Measurements from ENCODE around the gene GALNT5.

The GALNT5 gene

DNA sequence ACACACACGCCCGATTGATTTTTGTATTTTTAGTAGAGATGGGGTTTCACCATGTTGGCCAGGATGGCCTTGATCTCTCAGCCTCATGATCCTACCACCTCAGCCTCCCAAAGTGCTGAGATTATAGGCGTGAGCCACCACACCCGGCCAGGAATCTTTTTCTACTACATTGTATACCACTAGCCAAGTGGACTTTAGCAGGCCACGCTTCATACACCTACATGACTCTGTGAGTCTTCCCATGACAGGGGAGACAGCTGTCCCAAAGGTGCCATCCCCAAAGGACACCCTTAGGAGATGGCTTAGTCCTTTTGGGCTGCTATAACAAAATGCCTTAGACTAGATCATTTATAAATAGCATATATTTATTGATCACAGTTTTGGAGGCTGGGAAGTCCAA, 35.3 kb downstream of the GALNT5 start:
- no peak for DNase-seq

DNA sequence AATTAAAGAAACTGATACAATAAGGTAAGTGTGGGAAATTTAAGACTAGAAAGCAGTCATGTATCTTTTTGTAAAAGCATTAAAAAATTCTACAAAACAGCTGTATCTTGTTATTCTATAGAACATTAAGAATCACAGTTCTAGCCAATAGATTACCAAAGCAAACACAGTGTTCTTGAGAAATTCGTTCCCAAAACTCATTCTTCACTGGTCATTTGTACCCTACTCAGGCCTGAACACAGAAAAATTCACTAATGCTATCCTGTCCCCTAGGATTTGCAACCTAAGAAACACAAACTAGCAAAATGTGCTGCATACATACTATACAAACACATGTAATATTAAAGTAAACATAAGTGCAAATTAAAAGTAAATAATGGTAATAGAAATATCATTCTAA, 39.0 kb downstream of the GALNT5 start:
- DNase-seq = no peak

DNA sequence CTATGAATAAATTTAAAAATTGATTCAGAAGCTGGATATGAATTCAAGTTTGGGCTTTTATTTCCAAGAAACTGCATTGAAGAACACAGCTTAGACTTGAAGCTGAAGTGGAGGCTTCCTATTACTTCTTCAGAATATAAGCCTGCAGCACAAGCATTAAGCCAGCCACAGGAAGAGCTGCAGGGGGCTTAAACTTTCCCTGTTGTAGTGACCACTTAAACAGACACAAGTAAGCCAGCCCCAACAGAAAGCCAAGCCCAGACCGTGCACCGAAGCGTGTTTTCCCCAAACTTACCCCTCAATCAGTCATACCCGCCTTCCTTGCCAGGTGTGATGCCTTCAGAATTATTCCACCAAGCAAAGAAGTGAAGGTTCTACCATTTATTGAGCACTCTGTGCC, 39.5 kb downstream of the GALNT5 start:
- no peak for DNase-seq

DNA sequence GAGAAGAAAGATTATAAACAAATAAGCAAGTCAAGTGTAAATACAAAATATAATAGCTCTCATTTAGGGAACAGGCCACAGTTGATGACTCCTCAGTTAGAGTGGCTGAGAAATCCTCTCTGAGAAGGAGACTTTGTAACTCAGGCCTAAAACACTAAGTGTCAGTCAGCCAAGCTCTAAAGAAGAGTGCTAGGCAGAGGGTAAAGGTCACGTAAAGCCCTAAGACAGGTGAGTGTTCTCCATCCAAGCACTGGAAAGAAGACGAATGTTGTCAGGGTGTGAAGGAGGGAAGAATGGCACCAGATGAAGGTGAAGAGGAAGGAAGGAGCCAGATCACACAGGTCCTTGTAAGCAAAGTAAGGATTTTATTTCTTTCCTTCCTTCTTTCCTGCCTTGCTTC, 43.8 kb downstream of the GALNT5 start:
- no peak for DNase-seq

DNA sequence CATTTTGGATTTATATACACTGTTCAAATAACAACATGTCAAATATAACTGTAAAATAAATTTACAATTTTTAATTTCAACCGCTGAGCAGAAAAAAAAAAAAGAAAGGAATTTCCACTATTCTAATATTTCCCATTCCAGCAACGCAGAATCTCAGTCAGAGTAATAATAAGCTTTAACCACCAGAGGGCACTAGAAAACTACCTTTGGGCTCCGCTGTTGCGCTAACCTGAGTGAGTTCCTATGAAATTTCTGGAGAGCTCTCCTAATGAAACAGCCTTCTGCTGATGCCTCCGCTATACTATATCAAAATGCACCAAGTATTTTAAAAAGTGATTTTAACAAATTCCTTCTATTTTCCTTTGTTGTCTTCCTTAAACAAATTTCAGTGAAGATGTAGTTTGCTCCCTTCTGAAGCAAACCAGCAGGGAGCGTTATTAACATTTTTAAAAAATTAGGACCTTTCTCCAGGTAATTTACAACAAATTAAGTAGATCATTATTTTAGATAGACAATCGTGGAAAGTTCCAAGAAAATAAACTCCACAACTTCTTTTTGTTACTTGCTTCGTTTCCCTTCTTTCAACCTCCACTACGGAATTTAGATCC, 45.1 kb downstream of the GALNT5 start:
- DNase-seq = peak; percentile 15

DNA sequence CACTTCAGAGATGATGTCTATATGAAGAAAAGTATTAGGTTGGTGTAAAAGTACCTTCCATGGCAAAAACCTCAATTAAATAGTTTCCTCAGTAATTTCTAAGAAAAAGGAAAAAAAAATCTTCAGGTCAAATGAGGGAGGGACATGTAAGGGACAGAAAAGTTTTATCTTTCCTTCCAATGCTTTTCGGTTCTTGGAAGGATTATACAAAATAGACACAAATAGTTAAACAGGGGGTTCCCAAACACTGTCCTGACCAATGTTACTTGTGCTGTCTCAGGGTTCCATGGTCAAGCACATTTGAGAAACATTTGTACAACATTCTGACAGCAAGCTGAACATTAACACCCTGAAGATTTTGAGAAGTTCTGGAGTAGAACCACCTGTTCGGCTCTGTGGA, 46.1 kb downstream of the GALNT5 start:
- DNase-seq = no peak

DNA sequence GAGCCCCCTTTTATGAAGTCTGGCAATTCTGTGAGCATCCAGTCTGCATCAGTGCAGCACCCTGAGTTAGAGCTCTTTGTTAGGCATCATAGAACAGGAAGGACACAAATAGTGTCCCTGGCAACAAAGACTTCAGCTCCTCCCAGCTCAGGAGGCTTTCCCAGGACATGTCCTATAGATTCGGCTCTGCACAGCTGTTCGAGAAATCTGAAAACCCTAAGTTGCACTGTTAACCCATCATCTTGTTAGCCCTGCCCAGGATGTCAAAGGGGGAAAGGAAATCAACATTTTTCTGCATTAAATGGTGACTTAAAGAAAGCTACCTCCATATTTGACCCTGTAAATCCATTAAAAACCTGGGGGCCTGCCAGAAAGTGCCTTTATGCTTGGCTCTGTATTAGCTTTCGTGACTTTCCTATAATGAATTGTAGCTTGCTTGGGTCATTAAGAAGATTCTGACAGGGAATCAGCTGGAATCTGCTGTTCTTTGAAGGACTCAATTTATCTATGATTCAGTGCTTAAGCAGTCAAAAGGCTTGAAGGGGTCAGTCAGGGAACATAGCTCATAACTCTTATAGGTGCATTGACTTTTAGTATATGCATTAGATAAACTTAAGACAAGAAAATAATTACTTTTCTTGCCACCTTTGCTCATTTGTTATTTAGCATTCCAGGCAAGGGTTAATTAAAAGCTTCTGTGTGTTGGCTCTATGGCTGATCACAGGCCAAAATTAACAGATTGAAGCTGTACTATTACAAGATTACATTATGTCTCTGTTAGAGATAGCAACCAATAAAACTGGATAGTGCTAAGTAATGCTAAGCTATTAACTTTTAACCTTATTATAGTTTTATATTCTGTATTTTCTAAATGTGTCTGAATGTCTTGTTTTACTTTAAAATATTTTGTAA, 47.6 kb downstream of the GALNT5 start:
- peak; percentile 51 for DNase-seq

DNA sequence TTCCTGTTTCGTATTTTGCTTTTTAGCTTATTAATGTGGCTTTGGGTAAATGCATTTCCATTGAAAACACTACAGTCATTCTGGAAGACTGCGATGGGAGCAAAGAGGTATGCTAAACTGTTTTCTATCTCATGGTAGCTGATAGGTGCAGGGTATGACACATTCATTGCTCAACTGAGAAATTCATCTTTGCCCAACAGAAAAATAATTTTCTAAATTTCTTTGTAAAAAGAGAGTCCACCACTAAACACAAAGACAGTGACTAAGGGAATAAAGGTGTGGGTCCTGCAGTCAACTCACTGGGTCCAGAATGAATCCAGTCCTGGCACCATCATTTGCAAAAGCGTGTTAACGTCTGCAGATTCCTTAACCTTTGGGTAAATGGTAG, 48.2 kb downstream of the GALNT5 start:
- no peak for DNase-seq

DNA sequence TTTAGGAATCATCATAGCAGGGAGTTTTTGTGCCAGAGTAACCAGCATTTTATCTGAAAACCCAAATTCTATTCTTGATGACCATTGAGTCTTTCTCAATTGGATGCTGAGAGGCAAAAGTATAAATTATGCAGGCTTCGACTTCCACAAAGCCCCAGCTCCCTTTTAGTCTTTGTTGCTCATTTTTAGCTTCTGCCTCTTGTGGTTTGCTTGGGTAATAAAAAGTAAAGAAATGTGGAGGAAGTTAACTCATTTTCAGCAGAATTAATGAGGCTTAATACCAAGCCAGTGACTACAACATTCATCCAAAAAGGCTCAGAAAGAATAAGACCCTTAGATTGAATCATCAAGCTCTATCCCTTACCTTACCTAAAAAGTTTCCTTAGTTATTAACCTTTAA, 49.5 kb downstream of the GALNT5 start:
- DNase-seq = no peak

DNA sequence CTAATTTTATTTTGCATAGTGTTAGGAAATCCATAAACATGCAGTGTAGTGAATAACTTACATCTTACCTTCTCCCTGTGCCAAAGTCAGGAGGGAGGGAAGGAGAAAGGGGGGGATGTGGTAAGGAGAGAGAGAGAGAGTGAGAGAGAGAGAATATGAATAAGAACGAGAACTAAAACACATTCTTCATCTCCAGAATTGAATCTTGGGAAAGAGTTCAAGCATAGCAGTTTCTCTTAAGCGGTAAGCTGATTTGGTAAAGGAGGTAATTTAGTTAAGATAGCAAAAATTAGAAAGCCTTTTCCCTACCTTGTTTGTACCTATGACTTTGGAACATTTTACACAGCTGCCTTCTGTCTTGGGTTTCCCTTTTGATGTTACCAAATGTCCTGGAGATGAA, 52.4 kb downstream of the GALNT5 start:
- DNase-seq = no peak

DNA sequence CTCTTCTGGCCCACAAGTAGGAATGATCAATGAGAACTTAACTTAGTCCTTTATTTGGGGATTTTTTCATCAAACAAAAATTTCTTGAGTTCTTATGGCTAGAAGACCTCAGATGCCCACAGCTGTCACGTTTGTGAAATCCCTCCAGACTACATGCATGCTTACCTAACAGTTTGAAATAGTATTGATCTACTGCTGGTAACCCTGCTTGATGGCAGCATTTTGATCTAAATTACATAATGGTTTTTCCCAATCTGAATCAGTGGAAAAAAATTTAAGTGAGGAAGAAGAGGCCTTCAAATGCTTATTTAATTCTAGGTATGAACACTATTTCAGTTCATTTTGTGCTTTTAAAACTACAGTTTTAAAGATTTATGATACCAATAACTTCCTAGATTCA, 54.2 kb downstream of the GALNT5 start:
- DNase-seq = no peak

DNA sequence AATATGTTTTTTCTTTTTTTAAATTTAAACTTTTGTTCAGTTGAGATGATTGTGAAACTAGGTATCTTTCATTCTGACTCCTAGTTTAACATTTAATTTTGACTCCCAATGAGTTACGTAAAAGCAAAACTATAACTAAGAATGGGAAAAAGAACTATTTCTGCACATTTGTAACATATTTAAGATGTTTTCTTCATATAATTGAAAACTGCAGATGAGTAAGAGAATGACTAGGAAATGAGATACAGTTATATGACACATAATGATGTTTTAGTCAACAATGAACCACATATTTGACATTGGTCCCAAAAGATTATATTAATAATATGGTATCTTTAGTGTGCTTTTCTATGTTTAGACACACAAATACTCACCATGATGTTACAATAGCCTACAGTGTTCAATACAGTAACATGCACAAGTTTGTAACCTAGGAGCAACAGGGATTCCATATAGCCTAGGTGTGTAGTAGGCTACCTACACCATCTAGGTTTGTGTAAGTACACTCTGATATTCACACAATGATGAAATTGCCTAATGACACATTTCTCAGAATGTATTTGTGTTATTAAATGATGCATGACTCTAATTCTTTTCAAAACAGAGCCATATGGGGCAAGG, 55.5 kb downstream of the GALNT5 start:
- peak; percentile 37 for DNase-seq

DNA sequence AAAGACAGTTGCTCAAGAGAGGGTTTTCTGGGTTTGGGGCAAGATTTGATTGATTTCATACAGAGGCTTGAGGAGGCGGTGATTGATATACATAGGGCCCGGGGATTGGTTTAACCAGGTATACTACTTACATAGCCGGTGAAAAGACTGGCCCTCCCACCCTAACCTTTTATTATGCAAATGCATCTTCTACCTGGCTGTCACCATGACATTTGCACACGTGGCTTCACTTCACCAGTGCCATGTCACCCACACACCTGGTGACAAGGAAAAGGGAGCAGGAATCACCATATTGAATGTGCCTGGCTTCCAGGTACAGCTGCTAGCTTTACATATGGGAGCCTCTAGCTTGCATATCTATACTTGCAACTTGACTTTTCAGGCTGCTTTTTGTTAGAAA, 58.4 kb downstream of the GALNT5 start:
- no peak for DNase-seq

DNA sequence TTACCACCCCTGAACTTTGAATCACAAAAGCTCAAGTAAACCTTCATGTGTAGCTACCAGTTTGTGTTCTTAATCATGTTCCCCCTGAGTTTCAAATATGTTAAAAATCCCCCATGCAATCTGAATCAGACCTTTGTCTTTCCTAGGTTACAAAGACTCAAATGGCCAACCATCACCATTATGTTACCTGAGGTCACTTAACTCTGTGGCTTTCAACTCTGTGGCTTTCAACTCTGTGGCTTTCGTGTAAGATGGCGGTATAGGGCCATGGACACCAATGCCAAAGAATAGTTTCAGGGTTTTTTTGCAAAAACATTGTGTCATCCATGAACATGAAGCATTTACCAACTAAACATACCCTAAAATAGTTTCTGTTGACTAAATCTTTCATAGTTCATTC, 61.4 kb downstream of the GALNT5 start:
- DNase-seq = no peak

DNA sequence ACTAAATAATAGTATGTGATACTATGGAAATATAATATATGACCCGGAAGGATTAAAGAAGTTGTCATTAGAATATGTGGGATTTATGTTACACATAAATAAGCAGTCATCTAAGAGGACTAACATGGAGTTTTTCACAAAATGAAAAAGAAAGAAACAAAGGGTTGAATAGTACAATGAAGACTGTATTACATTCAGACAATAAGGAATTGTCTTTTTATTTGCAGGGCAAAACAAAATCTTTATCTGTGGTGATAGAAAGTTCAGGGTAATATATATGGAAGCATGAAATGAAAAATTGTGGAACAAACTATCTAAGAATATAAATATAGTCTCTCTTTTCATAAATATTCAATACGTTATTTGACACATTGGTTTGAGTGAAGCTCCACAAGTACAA, 62.3 kb downstream of the GALNT5 start:
- no peak for DNase-seq

DNA sequence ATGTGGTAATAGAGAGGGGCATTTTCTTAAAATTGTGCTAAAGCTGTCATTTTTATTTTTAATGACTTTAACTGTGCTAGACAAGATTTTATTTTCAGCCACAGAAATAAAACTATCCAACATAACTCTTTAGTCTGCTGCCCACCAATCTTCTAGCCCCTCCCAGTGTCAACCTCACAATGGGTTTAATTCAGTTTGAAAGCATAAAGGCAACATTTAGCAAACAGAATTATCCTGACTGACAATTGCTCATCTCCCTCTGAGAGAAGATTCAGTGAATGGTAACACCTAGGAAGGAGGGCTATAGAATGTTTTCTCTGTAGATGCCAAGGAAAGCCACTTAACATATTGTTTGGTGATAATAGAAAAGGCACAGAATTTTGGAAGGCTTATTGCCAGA, 62.9 kb downstream of the GALNT5 start:
- DNase-seq = no peak

DNA sequence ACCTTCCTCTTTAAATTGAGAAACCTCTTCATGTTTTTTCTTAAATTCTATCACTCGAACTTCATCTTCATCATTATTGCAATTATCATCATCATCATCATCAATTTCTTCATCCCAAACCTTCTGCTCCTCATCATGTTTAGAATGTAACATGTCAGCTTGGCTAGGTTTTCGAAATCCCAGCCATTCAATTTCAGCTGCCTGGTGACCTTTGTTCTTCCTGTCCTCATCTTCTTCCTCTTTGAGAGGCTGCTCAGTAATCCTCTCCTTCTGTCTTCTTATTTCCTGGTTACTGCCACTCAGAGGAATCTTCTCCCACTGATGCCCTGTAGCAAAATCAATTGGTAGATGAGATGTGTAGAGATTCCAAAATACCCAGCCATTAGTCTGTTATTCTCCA, 64.0 kb downstream of the GALNT5 start:
- no peak for DNase-seq

DNA sequence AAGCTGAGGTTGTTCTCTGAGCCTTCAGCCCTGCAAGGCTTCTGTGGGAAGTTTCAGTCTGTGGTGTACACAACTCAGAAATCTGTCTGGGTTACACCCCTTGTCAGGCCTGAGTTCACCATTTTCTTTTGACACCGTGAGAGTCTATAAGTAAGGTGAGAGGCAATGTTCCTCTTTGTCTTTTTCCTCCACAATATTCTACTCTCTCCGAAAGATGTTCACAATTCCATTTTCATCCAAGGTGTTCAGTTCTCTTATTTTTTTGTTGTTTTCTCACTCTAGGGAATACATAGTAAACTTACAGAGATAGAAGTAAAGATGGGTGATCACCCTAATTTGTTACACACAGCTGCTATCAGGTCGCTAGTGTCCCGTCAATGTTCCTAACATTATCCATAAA, 64.9 kb downstream of the GALNT5 start:
- no peak for DNase-seq

DNA sequence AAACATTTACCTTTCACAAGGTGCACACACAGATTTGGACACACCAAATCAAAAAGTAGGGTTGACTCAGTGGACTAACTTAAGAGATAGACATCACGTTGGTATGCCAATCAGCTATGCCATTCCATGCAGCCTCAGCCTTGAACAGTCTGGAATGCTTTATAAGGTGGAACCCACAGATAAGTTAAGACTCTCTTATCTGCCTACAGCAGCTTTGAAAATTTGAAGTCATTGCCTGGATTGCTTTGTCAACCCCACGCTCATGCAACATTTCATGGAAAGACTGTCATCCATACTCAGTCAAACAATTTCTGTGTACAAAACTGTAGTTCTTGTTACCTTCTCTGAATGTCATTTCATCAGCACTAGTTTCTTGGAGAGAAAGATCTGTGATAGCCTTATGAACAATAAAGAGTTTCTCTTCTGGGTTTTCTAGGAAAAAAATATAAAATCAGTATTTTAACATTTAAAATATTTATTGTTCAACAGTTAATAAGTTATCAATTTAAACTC, 66.9 kb downstream of the GALNT5 start:
- no peak for DNase-seq

DNA sequence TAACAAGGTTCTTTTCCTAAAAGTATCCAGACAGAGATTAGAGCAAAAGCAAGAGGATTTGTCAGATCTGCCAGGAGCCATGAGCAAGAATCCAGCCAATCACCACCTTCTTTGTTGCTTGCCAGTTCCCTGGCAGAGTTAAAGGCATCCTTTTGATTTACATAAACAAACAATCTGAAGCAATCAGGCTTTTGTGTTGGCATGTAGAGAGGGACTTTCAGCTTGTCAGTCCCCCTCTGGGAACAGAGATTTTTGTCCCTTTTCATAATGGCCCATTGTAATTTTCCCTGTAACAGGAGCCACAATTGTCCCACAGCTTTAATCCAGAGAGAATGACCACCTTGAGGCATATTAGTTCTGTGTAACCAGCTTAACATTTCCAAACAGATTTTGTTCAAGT, 68.3 kb downstream of the GALNT5 start, which contains the start of gene ERMN:
Gene ERMN (minus strand): TSS at position 39 of the 400 bp plus-strand sequence. CDS start 182 bp downstream, outside the sequence.
- DNase-seq = no peak

DNA sequence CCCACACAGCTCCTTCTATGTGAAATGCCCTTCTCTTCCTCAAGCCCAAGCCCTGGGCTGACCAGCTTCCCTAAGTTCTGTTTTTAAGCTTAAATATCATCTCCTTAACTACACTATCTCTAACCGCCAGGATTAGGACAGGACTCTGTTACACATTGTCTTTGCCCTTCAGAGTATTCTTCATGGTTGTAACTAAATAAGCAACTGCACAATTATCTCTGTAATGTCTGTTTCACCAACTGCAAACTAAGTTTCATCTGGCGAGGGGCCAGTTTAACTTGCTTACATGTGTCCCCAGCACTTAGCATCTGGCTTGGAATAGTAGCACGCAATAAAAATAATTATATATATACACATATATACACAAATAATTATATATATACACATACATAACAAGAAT, 69.2 kb downstream of the GALNT5 start:
- DNase-seq = no peak

DNA sequence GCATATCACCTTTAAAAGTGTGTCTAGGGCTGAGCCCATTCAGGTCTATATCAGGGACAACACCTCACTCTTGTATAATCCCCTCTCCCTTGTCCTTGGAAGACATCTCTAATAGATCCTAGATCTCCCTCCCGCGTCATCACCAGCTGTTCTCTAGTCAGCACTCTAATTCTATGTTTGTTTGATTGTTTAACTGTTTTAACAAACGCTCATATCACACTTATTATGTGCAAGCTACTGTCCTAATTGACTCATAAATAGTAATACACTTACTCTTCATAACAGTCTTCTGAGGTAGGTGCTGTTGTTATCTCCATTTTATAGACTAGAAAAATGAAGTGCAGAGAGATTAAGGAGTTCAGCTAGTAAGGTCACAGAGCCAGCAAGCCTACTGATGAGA, 69.7 kb downstream of the GALNT5 start:
- no peak for DNase-seq

DNA sequence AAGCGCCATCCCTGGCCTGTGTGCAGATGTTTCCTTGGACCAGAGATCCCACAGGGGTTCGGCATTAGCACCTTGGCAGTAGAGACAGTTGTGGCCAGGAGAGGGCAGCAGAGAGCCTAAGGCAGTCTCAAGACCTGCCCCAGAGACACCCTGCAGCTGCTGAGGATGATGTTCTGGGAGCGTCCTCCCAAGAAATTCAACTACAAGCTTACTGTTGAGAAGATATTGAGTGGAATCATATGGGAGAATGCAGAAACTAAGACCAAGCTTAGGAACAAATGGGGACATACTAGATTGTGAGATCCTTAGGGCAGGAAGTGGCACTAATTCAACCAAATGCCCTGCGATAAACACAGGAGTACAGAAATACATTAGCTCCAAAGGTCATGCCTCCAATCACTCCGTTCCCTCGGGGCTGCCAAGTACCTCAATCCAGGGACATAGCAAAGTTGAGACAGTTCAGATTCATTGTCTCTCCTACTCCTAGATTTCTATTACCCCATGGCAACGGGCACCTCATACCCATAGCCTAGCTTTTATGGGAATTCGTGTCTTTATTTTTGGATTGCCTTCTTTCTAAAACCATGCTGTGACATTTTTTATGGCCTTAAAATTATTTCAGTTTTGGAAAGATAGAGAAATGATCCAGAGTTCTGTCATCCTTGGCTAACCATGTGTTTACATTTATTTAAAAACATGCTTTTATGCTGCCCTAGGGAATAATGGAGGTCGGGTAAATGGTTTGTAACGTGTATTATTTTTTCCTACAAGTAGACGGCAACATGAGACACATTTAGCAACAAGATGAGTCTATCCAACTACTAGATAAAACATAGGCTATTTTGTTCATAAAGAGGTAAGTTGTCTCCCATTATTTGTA, 70.4 kb downstream of the GALNT5 start:
- DNase-seq = peak; percentile 53
